Measurements from ENCODE around the gene NME3.

DNA sequence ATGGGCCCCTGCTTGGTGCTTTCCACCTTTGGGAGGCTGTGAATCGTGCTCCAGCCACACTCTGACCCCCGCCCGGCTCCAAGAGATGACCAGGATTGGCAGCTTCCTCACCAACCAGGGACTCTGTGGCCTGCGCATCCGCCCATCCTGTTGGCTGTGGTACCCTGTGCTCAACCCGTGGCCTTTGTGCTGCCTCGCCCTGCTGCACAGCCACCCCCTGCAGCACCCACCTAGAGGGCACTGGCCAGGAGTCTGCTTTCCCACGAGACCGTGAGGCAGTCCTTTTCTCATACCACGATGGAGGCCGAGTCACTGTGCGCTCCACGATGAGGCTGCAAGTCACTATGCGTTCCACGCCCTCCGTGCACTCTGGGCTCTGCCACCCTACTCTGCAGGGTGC, 19.4 kb downstream of the NME3 start:
- TF ChIP-seq, protein P1, sequence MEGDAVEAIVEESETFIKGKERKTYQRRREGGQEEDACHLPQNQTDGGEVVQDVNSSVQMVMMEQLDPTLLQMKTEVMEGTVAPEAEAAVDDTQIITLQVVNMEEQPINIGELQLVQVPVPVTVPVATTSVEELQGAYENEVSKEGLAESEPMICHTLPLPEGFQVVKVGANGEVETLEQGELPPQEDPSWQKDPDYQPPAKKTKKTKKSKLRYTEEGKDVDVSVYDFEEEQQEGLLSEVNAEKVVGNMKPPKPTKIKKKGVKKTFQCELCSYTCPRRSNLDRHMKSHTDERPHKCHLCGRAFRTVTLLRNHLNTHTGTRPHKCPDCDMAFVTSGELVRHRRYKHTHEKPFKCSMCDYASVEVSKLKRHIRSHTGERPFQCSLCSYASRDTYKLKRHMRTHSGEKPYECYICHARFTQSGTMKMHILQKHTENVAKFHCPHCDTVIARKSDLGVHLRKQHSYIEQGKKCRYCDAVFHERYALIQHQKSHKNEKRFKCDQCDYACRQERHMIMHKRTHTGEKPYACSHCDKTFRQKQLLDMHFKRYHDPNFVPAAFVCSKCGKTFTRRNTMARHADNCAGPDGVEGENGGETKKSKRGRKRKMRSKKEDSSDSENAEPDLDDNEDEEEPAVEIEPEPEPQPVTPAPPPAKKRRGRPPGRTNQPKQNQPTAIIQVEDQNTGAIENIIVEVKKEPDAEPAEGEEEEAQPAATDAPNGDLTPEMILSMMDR (conservative IDR thresholded peaks at IDR 0.05 in 1 of 2, IDR thresholded peaks at IDR 0.05 in 1 of 2; ENCODE audit: extremely low read depth in 1 of 2, insufficient read depth in 1 of 2, low read depth in 1 of 2, low read length in 2 of 2), result no peak
- TF ChIP-seq EZH2 (IDR thresholded peaks at IDR 0.05; ENCODE audit: borderline replicate concordance, low read length), result no peak
